Activated CD8-positive, alpha-beta memory T cell treated with anti-CD3 and anti-CD28 coated beads for 48 hours (primary cell): ENCODE measurements around the gene MON2.

Source experiments
- DNase-seq, 3 experiments: peaks; one replicate each; pipeline ENCODE4 v3.0.0-alpha.2; 2020; ENCODE audit warnings: low read depth in 2 of 3, low spot score in 2 of 3

Gene MON2

DNA sequence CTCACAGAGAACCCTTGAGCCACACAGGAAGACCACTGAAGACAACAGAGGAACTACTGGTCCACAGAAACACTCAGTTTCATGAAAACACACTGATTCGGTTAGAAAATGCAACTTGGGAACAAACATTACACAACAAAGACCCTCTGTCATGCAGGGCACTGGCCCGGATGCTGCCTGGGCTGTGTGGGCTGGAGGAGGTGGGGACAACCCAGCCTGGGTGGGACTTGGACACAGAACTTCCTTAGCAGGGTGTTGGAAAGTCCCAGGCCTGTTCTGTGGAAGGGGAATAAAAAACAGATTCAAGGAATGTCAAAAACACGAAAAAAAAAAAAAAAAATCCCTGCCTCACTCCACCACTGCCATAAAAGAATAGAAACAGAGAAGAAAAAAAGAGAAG lies 181.0 kb downstream of the MON2 start:
- DNase-seq: no peak

- no peak for DNase-seq
Measured at GRCh38 chr12:62649412-62650138, 182.9 kb downstream of the MON2 start.
